Lower leg skin (tissue), 4 donors: Measurements from ENCODE around the gene HBG1. TPM values are rescaled to one million over a fixed set of nuclear protein-coding genes. Genes with fewer than 3 reads are reported as not detected.
"Not testable (repeated sequence)": the region's sequence is repeated elsewhere in the genome, so short reads cannot be mapped to it uniquely, and the experiment has no call there.

Experiments used
- DNase-seq, 2 donors: peaks; one replicate each; pipeline ENCODE4 v3.0.0-alpha.2; 2019; ENCODE audit warnings: low spot score in 2 of 2
- H3K4me3 ChIP-seq: fragments of 200-600 bp; sonication (generic); 2 replicates; pipeline ENCODE4 v1.5.1; 2017; ENCODE audit warnings: mild to moderate bottlenecking, low read depth; ENCODE audit not compliant: poor library complexity, severe bottlenecking
- POLR2A ChIP-seq, 2 donors: fragments of 450-650 bp; IDR thresholded peaks; one replicate each; pipeline ENCODE4 v1.6.1; 2016 to 2017; ENCODE audit warnings: antibody characterized with exemption in 2 of 2, mild to moderate bottlenecking in 1 of 2, moderate library complexity in 1 of 2
- WGBS, 2 donors: methylation state at CpG; one replicate each; pipeline ENCODE4 v1.1.5; 2018; 5-methylcytosine and 5-hydroxymethylcytosine counted together
- intact Hi-C: fragments of 100-400 bp; cut with DNase I; formaldehyde crosslinking; loops from one replicate; pipeline ENCODE4 v1.15.0; 2023; ENCODE audit warnings: low total_unique reads
- total RNA-seq, 4 donors: library from RNA; depleted of rRNA; stranded (reverse); fragments of >200 nt; gene quantifications; one replicate each; pipeline ENCODE4 v1.1.0, GENCODE V29; 2016
- TF ChIP-seq, protein P1 (sequence below), 3 donors: fragments of 450-650 bp; IDR thresholded peaks; one replicate each; pipeline ENCODE4 v1.5.1; 2016; ENCODE audit warnings: antibody characterized with exemption in 3 of 3, mild to moderate bottlenecking in 3 of 3, moderate library complexity in 2 of 3

The HBG1 gene
- total RNA-seq, 4 donors from 2014 or later, result not detected

DNA sequence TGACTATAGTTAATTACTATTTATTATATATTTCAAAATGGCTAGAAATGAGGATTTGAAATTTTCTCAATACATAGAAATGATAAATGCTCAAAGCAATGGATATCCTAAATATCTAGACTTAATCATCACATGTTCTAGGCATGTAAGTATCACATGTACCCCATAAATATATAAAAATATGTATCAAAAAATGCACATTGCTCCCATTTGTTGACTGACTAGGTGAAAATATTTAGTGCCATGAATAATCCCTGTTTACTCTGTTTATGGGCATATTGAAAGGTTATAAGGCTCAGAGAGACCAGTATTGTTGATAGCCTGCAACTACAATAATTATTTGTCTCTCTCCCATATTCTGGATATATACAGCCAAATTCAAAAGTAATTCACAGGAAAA, 17.0 kb upstream of the HBG1 start:
- intact Hi-C loops, result no loop called here
- DNase-seq, result no peak
- TF ChIP-seq, protein P1, sequence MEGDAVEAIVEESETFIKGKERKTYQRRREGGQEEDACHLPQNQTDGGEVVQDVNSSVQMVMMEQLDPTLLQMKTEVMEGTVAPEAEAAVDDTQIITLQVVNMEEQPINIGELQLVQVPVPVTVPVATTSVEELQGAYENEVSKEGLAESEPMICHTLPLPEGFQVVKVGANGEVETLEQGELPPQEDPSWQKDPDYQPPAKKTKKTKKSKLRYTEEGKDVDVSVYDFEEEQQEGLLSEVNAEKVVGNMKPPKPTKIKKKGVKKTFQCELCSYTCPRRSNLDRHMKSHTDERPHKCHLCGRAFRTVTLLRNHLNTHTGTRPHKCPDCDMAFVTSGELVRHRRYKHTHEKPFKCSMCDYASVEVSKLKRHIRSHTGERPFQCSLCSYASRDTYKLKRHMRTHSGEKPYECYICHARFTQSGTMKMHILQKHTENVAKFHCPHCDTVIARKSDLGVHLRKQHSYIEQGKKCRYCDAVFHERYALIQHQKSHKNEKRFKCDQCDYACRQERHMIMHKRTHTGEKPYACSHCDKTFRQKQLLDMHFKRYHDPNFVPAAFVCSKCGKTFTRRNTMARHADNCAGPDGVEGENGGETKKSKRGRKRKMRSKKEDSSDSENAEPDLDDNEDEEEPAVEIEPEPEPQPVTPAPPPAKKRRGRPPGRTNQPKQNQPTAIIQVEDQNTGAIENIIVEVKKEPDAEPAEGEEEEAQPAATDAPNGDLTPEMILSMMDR (IDR thresholded peaks at IDR 0.05), result no peak
- no peak for TF ChIP-seq POLR2A (IDR thresholded peaks at IDR 0.05)
- no peak overlapping the region for H3K4me3 ChIP-seq

- intact Hi-C loops, result no loop called here
- no peak for DNase-seq
- 45 to 60% methylated on average over 2 of the region's 2 CpGs for WGBS, 2 donors
- H3K4me3 ChIP-seq, result no peak overlapping the region
- TF ChIP-seq, protein P1 (IDR thresholded peaks at IDR 0.05), result no peak
- TF ChIP-seq POLR2A (IDR thresholded peaks at IDR 0.05), result no peak
Measured at GRCh38 chr11:5265832-5266231, 16.2 kb upstream of the HBG1 start.

GRCh38 chr11:5258543-5259262, 9.0 kb upstream of the HBG1 start:
- no peak for TF ChIP-seq POLR2A (IDR thresholded peaks at IDR 0.05)
- TF ChIP-seq, protein P1 (IDR thresholded peaks at IDR 0.05), result no peak
- H3K4me3 ChIP-seq, result no peak overlapping the region
- no peak for DNase-seq
- WGBS, 2 donors, result 50 to 70% methylated on average over 7 of the region's 7 CpGs
- intact Hi-C loops, result no loop called here

- WGBS, 2 donors, result 38 to 42% methylated on average over 2 of the region's 2 CpGs
- DNase-seq, result no peak
- TF ChIP-seq POLR2A (IDR thresholded peaks at IDR 0.05), result no peak
- no peak overlapping the region for H3K4me3 ChIP-seq
- intact Hi-C loops, result no loop called here
Measured at GRCh38 chr11:5257296-5257695, 7.6 kb upstream of the HBG1 start.

DNA sequence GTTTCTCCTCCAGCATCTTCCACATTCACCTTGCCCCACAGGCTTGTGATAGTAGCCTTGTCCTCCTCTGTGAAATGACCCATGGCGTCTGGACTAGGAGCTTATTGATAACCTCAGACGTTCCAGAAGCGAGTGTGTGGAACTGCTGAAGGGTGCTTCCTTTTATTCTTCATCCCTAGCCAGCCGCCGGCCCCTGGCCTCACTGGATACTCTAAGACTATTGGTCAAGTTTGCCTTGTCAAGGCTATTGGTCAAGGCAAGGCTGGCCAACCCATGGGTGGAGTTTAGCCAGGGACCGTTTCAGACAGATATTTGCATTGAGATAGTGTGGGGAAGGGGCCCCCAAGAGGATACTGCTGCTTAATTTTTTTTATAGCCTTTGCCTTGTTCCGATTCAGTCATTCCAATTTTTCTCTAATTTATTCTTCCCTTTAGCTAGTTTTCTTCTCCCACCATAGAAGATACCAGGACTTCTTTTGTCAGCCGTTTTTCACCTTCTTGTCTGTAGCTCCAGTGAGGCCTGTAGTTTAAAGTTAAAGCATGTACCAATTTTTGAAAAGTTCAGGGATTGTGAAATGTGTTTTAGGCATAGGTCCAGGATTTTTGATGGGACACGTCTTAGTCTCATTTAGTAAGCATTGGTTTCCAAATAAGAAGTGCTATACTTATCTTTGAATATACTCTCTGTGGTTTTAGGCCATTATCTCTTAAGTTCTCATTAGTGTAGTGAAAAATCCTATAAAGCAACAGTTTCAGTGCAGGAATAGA, 5.2 kb upstream of the HBG1 start, which contains the start of gene HBG2:
Gene HBG2, minus strand, starts transcription at position 136 of the 768 bp plus-strand sequence. Its CDS starts 53 bp downstream, at position 83.
- H3K4me3 ChIP-seq, intact Hi-C loops, DNase-seq: not testable (repeated sequence)
- 67 to 71% methylated on average over 4 of the region's 9 CpGs for WGBS, 2 donors

DNA sequence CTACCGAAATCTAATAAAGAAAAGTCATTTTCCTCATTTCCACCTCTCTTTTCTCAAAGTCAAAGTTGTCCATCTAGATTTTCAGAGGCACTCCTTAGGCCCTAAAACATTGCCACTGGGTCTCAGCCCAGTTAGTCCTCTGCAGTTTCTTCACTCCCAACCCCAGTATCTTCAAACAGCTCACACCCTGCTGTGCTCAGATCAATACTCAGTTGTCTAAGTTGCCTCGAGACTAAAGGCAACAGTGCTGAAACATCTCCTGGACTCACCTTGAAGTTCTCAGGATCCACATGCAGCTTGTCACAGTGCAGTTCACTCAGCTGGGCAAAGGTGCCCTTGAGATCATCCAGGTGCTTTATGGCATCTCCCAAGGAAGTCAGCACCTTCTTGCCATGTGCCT, 4.4 kb upstream of the HBG1 start:
- 76 to 86% methylated on average over 2 of the region's 2 CpGs for WGBS, 2 donors
- H3K4me3 ChIP-seq, DNase-seq, intact Hi-C loops: not testable (repeated sequence)

- H3K4me3 ChIP-seq, intact Hi-C loops, DNase-seq: not testable (repeated sequence)
- WGBS, 2 donors, result 53 to 83% methylated on average over 5 of the region's 5 CpGs
Measured at GRCh38 chr11:5253440-5253839, 3.8 kb upstream of the HBG1 start.

- no peak for DNase-seq
- 52 to 59% methylated on average over 1 of the region's 1 CpG for WGBS, 2 donors
- TF ChIP-seq, protein P1 (IDR thresholded peaks at IDR 0.05), result no peak
- no peak for TF ChIP-seq POLR2A (IDR thresholded peaks at IDR 0.05)
- intact Hi-C loops, result no loop called here
- no peak overlapping the region for H3K4me3 ChIP-seq
Measured at GRCh38 chr11:5252919-5253265, 3.2 kb upstream of the HBG1 start.
